Renal pelvis (tissue), 4 donors: ENCODE data around the gene AUTS2. TPM values are rescaled to one million over a fixed set of nuclear protein-coding genes. Genes with fewer than 3 reads are reported as not detected.
"Not testable (repeated sequence)": the region's sequence is repeated elsewhere in the genome, so short reads cannot be mapped to it uniquely, and the experiment has no call there.

Source experiments
- DNase-seq: peaks from one replicate; pipeline ENCODE4 v3.0.0-alpha.2; 2013
- polyA plus RNA-seq, 3 donors: library from polyadenylated mRNA; unstranded; fragments of 120-200 nt; gene quantifications; one replicate each; pipeline ENCODE4 v1.2.1, GENCODE V29; 2013; ENCODE audit not compliant: insufficient read length in 3 of 3

The AUTS2 gene
- polyA plus RNA-seq, 3 donors: 85.8 to 114 (median 86.6) TPM

DNA sequence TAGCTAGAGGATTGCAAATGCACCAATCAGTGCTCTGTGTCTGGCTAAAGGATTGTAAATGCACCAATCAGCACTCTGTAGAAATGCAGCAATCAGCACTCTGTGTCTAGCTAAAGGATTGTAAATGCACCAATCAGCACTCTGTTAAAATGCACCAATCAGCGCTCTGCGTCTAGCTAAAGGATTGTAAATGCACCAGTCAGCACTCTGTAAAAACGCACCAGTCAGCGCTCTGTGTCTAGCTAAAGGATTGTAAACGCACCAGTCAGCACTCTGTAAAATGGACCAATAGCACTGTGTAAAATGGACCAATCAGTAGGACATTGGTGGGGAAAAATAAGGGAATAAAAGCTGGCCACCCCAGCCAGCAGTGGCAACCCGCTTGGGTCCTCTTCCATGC lies 187.9 kb downstream of the AUTS2 start:
- DNase-seq: not testable (repeated sequence)

DNA sequence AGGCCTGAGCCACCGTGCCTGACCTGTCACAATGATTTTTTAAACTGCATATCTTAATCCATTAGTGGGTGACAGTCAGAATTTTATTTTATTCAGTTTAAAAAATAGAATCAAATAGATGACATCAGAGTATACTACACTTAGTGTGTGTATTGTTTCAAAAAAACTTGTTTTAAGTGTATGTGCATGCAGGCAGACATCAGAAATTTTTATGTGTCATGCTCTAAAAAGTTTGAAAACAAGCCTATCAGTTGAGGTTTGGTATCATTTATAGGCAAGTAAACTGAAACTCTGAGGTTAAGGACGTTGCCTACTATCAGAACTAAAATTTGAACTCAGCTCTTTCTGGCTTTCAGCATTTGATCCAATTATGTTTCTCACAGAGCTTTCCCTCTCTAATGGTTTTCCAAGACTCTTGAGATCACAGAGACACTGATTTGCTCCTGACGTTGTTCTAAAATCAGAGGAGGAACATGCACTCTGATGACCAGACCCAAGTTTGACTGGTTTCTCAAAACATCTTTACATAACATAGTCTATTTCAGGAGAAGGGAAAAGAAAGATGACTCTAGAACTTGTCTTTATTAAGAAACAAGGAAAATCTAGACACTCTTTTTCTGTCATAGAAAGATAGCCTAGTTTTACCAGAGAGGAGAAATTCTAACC lies 188.6 kb downstream of the AUTS2 start:
- DNase-seq: no peak

- no peak for DNase-seq
These were observed 189.6 kb downstream of the AUTS2 start for GRCh38 chr7:69787736-69788431.

DNA sequence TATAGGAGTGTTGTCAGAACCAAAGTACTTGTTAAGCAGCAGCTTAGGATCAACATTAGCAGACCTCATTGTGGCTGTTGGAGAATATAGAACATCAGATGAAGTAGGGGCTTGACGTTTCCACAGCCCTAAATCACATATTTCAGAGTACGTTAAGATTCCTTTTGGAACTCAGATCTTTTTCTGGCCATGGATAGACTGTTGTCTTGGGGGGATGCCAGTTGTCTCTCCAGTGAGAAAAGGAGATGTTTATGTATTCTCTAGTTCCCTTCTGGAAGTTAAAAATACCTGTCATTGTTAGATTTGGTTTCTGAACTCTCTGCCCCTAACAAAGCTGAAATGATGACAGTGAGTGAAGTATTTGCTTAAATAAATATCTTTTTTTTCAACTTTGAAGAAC lies 191.3 kb downstream of the AUTS2 start:
- no peak for DNase-seq

GRCh38 chr7:69790977-69791724 lies 192.9 kb downstream of the AUTS2 start:
- no peak for DNase-seq

DNA sequence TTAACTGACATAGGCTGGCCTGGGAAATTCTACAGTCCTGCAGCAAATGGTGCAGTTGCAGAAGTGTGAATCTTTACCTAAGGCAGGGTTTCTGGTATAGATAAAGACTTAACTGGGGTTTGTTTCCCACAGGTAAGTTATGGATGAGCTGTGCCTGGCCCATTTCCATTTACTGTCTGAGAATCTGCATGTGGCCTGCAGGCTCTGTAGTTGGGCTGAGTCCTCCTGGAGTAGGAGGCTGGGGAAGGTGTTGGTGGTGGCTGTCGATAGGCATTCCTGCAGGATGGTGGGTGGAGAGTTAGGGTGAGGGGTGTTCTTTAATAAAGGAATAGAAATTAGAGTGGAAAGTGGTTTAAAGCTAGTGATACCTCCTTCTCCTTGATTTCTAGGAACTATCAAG lies 193.5 kb downstream of the AUTS2 start:
- DNase-seq: no peak

GRCh38 chr7:69795932-69796331 lies 197.7 kb downstream of the AUTS2 start:
- no peak for DNase-seq

DNA sequence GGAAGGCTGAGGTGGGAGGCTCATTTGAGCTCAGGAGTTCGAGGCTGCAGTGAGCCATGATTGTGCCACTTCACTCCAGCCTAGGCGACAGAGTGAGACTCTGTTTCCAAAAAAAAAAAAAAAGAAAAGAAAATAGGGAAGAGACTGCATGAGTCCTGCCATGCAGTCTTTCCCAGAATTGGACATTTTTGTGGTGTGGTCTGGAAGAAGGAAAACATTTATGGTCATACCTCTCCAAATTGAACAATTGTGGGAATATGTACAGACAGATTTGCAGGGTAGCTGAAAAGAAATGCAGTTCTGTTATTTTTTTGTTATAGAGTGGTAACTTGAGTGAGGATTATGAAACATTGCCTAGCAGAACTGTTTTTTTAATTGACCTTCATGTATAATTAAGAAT lies 198.1 kb downstream of the AUTS2 start:
- DNase-seq: no peak

DNA sequence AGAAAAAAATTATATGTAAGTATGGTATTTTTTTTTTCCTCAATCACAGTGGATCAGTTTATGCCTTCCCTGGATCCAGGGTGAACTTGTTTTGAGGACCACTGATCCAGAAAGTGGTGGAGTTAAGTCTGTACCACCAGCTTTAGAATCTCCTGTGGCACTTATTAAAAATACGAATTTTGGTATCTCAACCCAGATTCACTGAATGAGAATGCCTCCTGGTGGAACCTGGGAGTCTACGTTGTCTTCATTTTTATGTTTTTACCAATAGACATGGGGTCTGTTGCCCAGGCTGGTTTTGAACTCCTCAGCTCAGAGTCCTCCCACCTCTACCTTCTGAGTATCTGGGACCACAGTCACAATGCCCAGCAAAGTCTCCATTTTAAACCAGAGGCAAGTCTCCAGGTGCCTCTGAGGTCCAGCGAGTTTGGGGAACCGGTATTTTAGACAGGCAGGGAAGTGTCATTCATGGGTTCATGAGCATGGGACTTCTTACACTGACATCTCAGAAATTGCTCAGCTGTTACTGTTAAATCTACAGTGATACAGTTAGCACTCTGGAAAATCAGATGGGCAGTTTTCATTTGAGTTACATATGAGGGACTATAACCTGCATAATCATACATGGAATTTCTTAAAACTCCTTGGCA lies 200.9 kb downstream of the AUTS2 start:
- DNase-seq: no peak

DNA sequence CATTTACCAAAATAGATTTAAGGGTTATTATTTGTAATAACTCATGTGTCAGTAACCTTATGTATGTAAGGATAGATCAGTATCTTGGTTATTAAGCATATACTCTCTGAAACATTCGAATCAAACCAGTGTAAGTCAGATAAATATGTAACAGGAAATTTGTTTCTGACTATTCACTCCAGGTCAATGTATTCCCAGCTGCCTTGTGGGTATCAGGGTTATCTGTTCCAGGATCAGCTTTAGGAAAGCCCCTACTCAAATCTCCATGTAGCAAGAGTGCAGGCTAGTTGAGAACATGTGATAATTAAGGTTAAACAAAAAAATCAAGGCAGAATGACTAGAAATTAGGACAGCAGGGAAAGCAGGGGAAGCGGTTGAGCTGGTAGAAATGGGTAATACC lies 201.7 kb downstream of the AUTS2 start:
- DNase-seq: no peak

DNA sequence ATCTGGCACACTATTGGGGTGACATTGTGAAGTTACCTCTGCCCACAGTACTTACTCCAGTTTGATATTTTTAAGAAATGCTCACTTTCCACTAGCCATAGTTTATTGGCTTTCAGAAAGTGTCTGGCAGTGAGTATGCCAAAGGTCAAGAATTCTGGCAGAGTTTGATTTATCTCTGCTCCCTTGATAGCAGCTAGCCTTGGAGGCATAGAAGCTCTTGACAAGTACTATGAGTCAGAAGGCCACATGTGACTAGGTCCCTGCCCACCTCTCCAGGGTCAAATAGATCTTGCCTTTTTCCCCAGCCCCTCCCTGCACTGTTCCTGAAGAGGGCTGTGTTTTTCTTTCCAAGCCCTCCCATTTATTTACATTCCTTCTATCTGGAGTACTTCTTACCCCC lies 202.2 kb downstream of the AUTS2 start:
- DNase-seq: no peak

DNA sequence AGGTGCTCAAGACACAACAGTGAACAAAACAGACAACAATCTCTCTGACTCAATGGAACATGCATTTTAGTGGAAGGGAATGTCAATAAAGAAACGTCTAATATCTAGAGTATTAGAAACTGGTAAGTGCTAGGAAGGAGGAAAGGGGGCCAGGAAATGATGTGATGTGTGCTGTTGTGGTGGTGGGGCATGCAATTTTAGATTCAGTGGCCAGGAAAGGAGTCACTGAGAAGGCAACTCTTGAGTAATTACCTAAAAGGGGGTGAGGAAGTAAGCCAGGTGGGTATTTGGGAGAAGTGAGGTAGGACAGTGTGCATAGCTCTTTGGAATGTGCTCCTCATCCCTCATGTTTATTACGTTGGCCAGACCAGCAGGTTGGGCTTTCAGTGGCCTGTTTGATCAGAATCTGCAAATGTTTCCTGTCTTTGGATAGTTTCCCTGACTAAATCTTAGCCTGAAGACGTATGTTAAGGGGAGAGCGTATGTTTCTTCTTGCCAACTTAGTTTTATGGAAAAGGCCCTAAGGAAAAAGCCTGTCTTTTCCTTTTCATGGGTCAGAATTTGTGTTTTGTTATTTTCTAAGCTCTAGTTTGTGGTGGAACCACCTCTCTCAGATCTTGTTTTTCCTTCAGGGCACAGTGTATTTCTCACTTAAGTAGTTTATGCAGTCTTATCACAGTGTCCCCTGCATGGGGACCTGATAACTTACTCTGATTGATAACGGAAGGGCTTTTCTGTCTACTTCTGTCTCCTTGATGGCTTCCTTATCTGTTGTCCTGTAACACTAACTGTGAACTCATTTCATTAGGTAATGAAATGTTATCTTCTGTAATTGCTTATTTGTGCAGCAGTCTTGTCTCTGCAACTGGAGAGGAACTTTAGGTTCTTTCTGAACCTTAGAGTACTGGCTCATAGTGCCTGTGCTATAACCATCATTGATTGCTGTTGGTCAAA lies 203.7 kb downstream of the AUTS2 start:
- no peak for DNase-seq

DNA sequence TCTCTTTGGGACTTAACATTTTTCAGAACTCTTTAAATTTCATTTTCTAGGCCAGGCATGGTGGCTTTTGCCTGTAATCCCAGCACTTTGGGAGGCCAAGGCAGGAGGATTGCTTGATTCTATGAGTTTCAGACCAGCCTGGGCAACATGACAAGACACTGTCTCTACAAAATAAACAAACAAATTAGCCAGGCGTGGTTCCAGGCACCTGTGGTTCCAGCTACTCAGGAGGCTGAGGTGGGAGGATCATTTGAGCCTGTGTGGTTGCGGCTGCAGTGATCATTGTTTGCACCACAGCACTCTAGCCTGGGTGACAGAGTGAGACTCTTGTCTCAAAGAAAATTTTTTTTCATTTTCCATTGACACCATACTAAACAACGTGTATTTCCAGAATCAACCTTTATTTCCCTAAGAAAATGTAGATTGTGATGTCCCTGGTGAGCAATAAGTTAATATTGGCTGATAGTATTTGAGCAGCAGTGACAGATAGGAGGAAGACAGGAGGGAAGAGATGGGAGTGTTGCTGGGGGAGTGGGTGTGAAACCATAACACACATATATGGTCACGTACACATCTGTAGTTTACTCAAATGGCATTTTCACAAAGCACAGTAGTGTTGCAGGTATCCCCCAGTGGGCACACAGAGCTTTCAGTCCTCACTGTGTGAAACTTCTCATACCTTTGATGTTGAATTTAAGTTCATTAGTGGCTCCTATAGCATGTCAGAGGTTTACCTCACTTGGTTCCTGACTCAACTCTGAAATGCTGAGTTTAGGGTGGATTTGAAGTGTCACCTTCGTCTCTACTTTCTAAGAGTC lies 205.6 kb downstream of the AUTS2 start:
- no peak for DNase-seq

GRCh38 chr7:69804962-69805361 lies 206.7 kb downstream of the AUTS2 start:
- DNase-seq: no peak

DNA sequence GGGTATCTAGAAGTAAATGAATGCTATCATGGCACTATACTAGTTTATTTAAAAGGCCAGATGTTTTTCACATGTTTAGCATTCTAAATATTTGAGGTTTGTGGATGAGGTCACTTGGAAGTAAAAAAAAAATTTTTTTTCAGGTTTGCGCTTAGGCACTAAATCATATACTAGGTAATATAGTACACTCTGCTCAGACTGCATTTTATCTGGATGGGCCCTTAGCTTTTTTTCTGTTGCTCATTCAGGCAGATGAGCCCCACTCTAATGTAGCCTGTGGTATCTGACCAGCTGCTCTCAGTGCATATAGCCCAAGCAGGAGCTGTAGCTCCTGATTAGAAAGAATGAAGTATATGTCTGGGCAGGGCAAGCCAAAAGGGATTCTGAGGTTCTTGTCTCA lies 210.1 kb downstream of the AUTS2 start:
- DNase-seq: no peak

GRCh38 chr7:69811476-69812308 lies 213.4 kb downstream of the AUTS2 start:
- DNase-seq: no peak

DNA sequence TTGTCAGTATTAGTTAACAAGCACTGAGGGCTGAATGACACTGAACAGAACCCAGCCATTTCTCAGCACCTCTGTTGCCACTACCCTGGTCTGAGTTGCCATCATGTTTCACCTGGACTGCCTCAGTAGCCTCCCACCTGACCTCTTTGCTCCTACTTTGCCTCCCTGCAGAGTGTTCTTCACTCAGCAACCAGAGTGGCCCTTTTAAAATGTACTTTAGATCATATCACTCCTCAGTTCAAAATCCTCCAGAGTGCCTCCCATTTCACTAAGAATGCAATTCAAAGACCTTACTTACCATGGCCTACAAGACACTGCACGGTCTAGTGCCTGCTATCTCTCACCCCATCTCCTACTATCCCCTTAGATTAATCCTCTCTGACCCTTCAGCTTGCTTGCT lies 214.5 kb downstream of the AUTS2 start:
- DNase-seq: no peak

DNA sequence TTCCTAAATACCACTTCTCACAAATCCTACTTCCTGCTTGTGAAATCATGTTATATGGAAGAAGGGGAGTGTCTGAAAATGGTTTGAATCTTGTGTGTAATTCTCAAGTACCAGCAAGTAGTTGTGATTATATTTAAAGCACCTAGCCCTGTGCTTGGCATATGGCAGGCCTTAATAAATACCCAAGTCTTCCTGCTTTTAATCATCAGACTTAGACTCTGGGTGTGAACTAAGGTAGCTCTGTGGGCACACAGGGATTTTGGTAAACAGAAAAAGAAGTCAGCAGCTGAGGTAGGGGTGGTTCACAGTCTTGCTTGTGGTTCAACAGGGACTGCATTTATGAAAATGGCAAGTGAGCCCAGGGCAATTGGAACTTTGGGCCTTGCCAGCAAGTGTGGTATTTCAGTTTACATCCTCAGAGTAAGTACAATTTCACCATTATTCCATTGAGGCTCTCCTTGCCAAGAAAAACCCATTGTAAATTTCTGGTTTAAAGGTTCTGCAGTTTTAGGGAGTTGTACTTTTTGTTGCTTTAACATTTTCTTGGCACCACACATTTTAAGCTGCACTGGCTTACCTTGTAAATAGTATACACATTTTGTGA lies 215.5 kb downstream of the AUTS2 start:
- no peak for DNase-seq

DNA sequence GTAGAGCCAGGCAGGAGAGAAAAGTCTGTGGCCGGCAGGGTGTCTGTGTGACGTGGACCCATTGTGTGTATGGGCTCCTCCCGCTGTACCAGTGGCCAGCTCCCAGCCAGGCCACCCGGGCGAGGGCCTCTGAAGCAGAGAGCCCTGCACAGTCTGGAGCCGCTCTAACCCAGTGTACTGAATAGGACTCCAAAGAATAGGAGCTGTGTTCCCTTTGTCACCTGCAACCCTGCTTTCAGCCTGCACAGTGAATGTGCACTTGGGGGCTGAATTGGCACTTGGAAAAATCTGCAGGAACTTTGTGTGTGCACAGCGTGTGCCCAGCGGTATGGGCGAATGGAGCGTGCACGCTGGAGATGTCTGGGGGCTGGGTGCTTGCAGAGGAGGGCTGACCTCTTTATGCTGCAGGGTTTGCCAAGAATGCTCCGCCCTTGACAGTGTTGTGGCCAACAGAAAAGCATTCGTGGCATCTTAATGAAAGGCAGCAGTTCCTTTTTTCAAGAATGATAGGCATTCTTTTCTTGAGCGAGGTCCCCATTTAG lies 216.2 kb downstream of the AUTS2 start:
- no peak for DNase-seq
